Transverse colon (tissue), 4 donors: ENCODE data around the gene MCF2. TPM values are rescaled to one million over a fixed set of nuclear protein-coding genes. Genes with fewer than 3 reads are reported as not detected.
"Not testable (repeated sequence)": the region's sequence is repeated elsewhere in the genome, so short reads cannot be mapped to it uniquely, and the experiment has no call there.

Experiments
- DNase-seq: peaks from one replicate; pipeline ENCODE4 v3.0.0-alpha.2; 2019
- H3K27ac ChIP-seq, 4 donors: fragments of 200-600 bp; sonication (generic); 2 replicates each; pipeline ENCODE4 v1.5.1; 2016 to 2018; ENCODE audit warnings: inconsistent platforms in 4 of 4
- H3K27me3 ChIP-seq: fragments of 200-600 bp; sonication (generic); 2 replicates; pipeline ENCODE4 v1.5.1; 2017; ENCODE audit warnings: inconsistent platforms
- H3K36me3 ChIP-seq, 4 donors: fragments of 200-600 bp; sonication (generic); 2 replicates each; pipeline ENCODE4 v1.5.1; 2017 to 2019; ENCODE audit warnings: inconsistent platforms in 4 of 4
- H3K4me1 ChIP-seq, 4 donors: fragments of 200-600 bp; sonication (generic); 2 replicates each; pipeline ENCODE4 v1.5.1; 2017 to 2020; ENCODE audit warnings: inconsistent platforms in 4 of 4
- H3K4me3 ChIP-seq, 4 donors: fragments of 200-600 bp; sonication (generic); 1 replicate in 1 of 4; 2 replicates in 3 of 4; pipeline versions ENCODE4 v1.5.1 to v1.6.1; 2017 to 2019; ENCODE audit warnings: inconsistent platforms in 4 of 4
- H3K9me3 ChIP-seq, 2 donors: fragments of 200-600 bp; sonication (generic); 2 replicates each; pipeline ENCODE4 v1.5.1; 2017 to 2019; ENCODE audit warnings: inconsistent platforms in 2 of 2
- CTCF ChIP-seq, 5 experiments: fragments of 200-600 bp in 3 of 5; fragments of 450-650 bp in 2 of 5; sonication (generic) in 3 of 5; IDR thresholded peaks; 1 replicate in 2 of 5; 2 replicates in 3 of 5; pipeline ENCODE4 v1.5.1; 2016 to 2017; ENCODE audit warnings: antibody characterized with exemption in 5 of 5, inconsistent platforms in 3 of 5, mild to moderate bottlenecking in 2 of 5, moderate library complexity in 1 of 5
- EP300 ChIP-seq: sonication (generic); formaldehyde crosslinking; IDR thresholded peaks from one replicate; pipeline ENCODE4 v1.6.1; 2017; ENCODE audit warnings: antibody characterized with exemption, low read depth
- POLR2A ChIP-seq: fragments of 450-650 bp; IDR thresholded peaks from one replicate; pipeline ENCODE4 v1.6.1; 2016; ENCODE audit warnings: antibody characterized with exemption, mild to moderate bottlenecking, moderate library complexity
- POLR2AphosphoS5 ChIP-seq, 3 donors: sonication (generic); formaldehyde crosslinking; IDR thresholded peaks; one replicate each; pipeline ENCODE4 v1.6.1; 2016; ENCODE audit warnings: antibody characterized with exemption in 3 of 3
- WGBS, 2 donors: methylation state at CpG; one replicate each; pipeline ENCODE4 v1.1.5; 2018; ENCODE audit warnings: low coverage in 1 of 2; 5-methylcytosine and 5-hydroxymethylcytosine counted together
- in situ Hi-C, 4 donors: fragments of 200-750 bp; cut with MboI; loops; one replicate each; pipeline versions ENCODE4 v1.15.0 to v1.15.1; 2017; ENCODE audit warnings: low sequenced_read_pairs in 3 of 4, low pct_ligation_motif_present in 1 of 4, low pct_unique_long_range_greater_than_20kb in 1 of 4
- intact Hi-C: fragments of 100-400 bp; cut with DNase I; formaldehyde crosslinking; loops from one replicate; pipeline ENCODE4 v1.15.1; 2023; ENCODE audit warnings: low total_unique reads
- total RNA-seq, 4 donors: library from RNA; depleted of rRNA; stranded (reverse); fragments of >200 nt; gene quantifications; one replicate each; pipeline ENCODE4 v1.1.0, GENCODE V29; 2016

MCF2 gene
- total RNA-seq, 4 donors from 2014 or later, result not detected

GRCh38 chrX:139692908-139693307 is 15.1 kb downstream of the MCF2 start:
- Histone ChIP-seq H3K4me1 (no peaks in the 10 kb centered on the region), H3K4me3 (peak overlapping the region in 1 of 4 donors; percentile 40), H3K27me3 (peaks cover 16% of the 10 kb centered on the region), H3K36me3 (no peaks in the 10 kb centered on the region), H3K27ac (no peak overlapping the region), H3K9me3 (no peaks in the 10 kb centered on the region)
- in situ Hi-C loops, result no loop called here
- 55% methylated on average over 8 of the region's 8 CpGs; no CpG with 5 or more reads in 1 of the 2 donors for WGBS, 2 donors
- intact Hi-C loops, result no loop called here
- no peak for TF ChIP-seq EP300
- TF ChIP-seq POLR2AphosphoS5 (IDR thresholded peaks at IDR 0.05), result no peak
- TF ChIP-seq CTCF (IDR thresholded peaks at IDR 0.05), result no peak
- no peak for TF ChIP-seq POLR2A
- no peak for DNase-seq

GRCh38 chrX:139692506-139692849 is 15.5 kb downstream of the MCF2 start:
- Histone ChIP-seq H3K27me3 (peaks cover 16% of the 10 kb centered on the region), H3K4me3 (peak overlapping the region in 1 of 4 donors; percentile 40)
- no peak for DNase-seq

GRCh38 chrX:139691843-139692505 is 16.0 kb downstream of the MCF2 start:
- no peaks in the 10 kb centered on the region for H3K36me3 ChIP-seq
- no peaks in the 10 kb centered on the region for H3K4me1 ChIP-seq
- TF ChIP-seq EP300 (no peak), POLR2A (no peak), CTCF (IDR thresholded peaks at IDR 0.05) (no peak), POLR2AphosphoS5 (IDR thresholded peaks at IDR 0.05) (no peak)
- no peak for DNase-seq
- intact Hi-C loops (no loop called here), in situ Hi-C loops (no loop called here)
- H3K27me3 ChIP-seq, result peaks cover 16% of the 10 kb centered on the region
- no peaks in the 10 kb centered on the region for H3K9me3 ChIP-seq
- 48% methylated on average over 52 of the region's 52 CpGs; no CpG with 5 or more reads in 1 of the 2 donors for WGBS, 2 donors
- H3K4me3 ChIP-seq, result peak overlapping the region in 1 of 4 donors; percentile 40
- no peak overlapping the region for H3K27ac ChIP-seq

More at GRCh38 chrX:139692506-139692849, 15.5 kb downstream of the MCF2 start:
- Histone ChIP-seq H3K27ac (no peak overlapping the region), H3K4me1 (no peaks in the 10 kb centered on the region), H3K36me3 (no peaks in the 10 kb centered on the region), H3K9me3 (no peaks in the 10 kb centered on the region)
- no peak for TF ChIP-seq CTCF (IDR thresholded peaks at IDR 0.05)
- no peak for TF ChIP-seq POLR2AphosphoS5 (IDR thresholded peaks at IDR 0.05)
- TF ChIP-seq EP300, result no peak
- no peak for TF ChIP-seq POLR2A
- 60% methylated on average over 11 of the region's 11 CpGs; no CpG with 5 or more reads in 1 of the 2 donors for WGBS, 2 donors
- in situ Hi-C loops, result no loop called here
- intact Hi-C loops, result no loop called here

- Histone ChIP-seq H3K36me3 (no peaks in the 10 kb centered on the region), H3K4me3 (peak overlapping the region in 1 of 4 donors; percentile 40), H3K27me3 (peaks cover 16% of the 10 kb centered on the region), H3K27ac (no peak overlapping the region), H3K4me1 (no peaks in the 10 kb centered on the region), H3K9me3 (no peaks in the 10 kb centered on the region)
- no peak for DNase-seq
- no peak for TF ChIP-seq POLR2AphosphoS5 (IDR thresholded peaks at IDR 0.05)
- TF ChIP-seq POLR2A, result no peak
- TF ChIP-seq CTCF (IDR thresholded peaks at IDR 0.05), result no peak
- TF ChIP-seq EP300, result no peak
- in situ Hi-C loops (no loop called here), intact Hi-C loops (no loop called here)
- WGBS, 2 donors, result 35% methylated on average over 23 of the region's 23 CpGs; no CpG with 5 or more reads in 1 of the 2 donors
Observed at GRCh38 chrX:139691493-139691842, 16.5 kb downstream of the MCF2 start.

- H3K9me3 ChIP-seq, H3K27ac ChIP-seq, H3K36me3 ChIP-seq, DNase-seq, in situ Hi-C loops, intact Hi-C loops, H3K27me3 ChIP-seq, H3K4me1 ChIP-seq, H3K4me3 ChIP-seq: not testable (repeated sequence)
- 73 to 91% methylated on average over 5 to 7 of the region's 7 CpGs for WGBS, 2 donors
Observed at GRCh38 chrX:139685175-139685574, 22.8 kb downstream of the MCF2 start.
